IMR-90 (cell line): Measurements from ENCODE around the gene AKAP12.

ENCODE experiments used
- CTCF ChIP-seq: conservative IDR thresholded peaks from 2 replicates; pipeline ENCODE4 v1.5.1; 2012; ENCODE audit warnings: mild to moderate bottlenecking, low read depth, low read length, improper control_type of control experiment
- POLR2A ChIP-seq: IDR thresholded peaks from 2 replicates; pipeline ENCODE4 v1.6.1; 2012; ENCODE audit warnings: mild to moderate bottlenecking, low read depth, low read length

GRCh38 chr6:151269321-151269995, 29.7 kb downstream of the AKAP12 start:
- no peak for TF ChIP-seq CTCF
- TF ChIP-seq POLR2A, result no peak
